Testis (tissue), 3 donors: ENCODE data around the gene CLDN1. TPM values are rescaled to one million over a fixed set of nuclear protein-coding genes. Genes with fewer than 3 reads are reported as not detected.

ENCODE experiments used
- DNase-seq: peaks from one replicate; pipeline ENCODE4 v3.0.0-alpha.2; 2019
- H3K27ac ChIP-seq, 2 donors: fragments of 200-600 bp; sonication (generic); one replicate each; pipeline ENCODE4 v1.5.1; 2019
- H3K27me3 ChIP-seq: fragments of 200-600 bp; sonication (generic); one replicate; pipeline ENCODE4 v1.5.1; 2019
- H3K36me3 ChIP-seq: fragments of 200-600 bp; sonication (generic); one replicate; pipeline ENCODE4 v1.5.1; 2017; ENCODE audit warnings: low read depth; ENCODE audit errors: missing control alignments
- H3K4me1 ChIP-seq: fragments of 200-600 bp; sonication (generic); one replicate; pipeline ENCODE4 v1.5.1; 2019
- H3K4me3 ChIP-seq, 2 donors: fragments of 200-600 bp; sonication (generic); one replicate each; pipeline ENCODE4 v1.5.1; 2017 to 2019
- H3K9me3 ChIP-seq: fragments of 200-600 bp; sonication (generic); one replicate; pipeline ENCODE4 v1.5.1; 2017
- CTCF ChIP-seq, 3 experiments: fragments of 450-650 bp in 2 of 3; fragments of 200-600 bp in 1 of 3; sonication (generic) in 1 of 3; IDR thresholded peaks; one replicate each; pipeline ENCODE4 v1.5.1; 2016 to 2019; ENCODE audit warnings: antibody characterized with exemption in 3 of 3, mild to moderate bottlenecking in 2 of 3, moderate library complexity in 1 of 3
- POLR2A ChIP-seq: fragments of 450-650 bp; IDR thresholded peaks from one replicate; pipeline ENCODE4 v1.6.1; 2017; ENCODE audit warnings: antibody characterized with exemption, mild to moderate bottlenecking, moderate library complexity
- WGBS, 2 donors: methylation state at CpG; one replicate each; pipeline ENCODE4 v1.1.5; 2018; 5-methylcytosine and 5-hydroxymethylcytosine counted together
- intact Hi-C: fragments of 100-400 bp; cut with DNase I; formaldehyde crosslinking; loops from one replicate; pipeline ENCODE4 v1.15.1; 2023; ENCODE audit warnings: low total_unique reads
- polyA plus RNA-seq: library from polyadenylated mRNA; stranded (reverse); fragments of 350-450 nt; fragmentation: Illumina TruSeq; extraction: RNeasy Lipid Tissue Mini Kit (QIAGEN cat#74804); gene quantifications from one replicate; pipeline ENCODE4 v1.2.3, GENCODE V29; 2014; ENCODE audit warnings: low read depth, low replicate concordance; ENCODE audit not compliant: insufficient read depth
- total RNA-seq, 2 donors: library from RNA; depleted of rRNA; stranded (reverse); fragments of >200 nt; gene quantifications; one replicate each; pipeline ENCODE4 v1.2.3, GENCODE V29; 2016

The CLDN1 gene
- total and polyA plus RNA-seq, 3 donors from 2014 or later, result 5.7 to 37.5 (median 37.1) TPM

- H3K27me3 ChIP-seq, result no peaks in the 10 kb centered on the region
- no peak for TF ChIP-seq CTCF (IDR thresholded peaks at IDR 0.05)
- TF ChIP-seq POLR2A, result no peak
- H3K27ac ChIP-seq, result no peak overlapping the region
- no peak overlapping the region for H3K4me3 ChIP-seq
- DNase-seq, result no peak
- H3K36me3 ChIP-seq, result no peaks in the 10 kb centered on the region
- intact Hi-C loops, result no loop called here
- WGBS, 2 donors, result 91 to 100% methylated on average over 1 of the region's 1 CpG
- no peaks in the 10 kb centered on the region for H3K9me3 ChIP-seq
- no peaks in the 10 kb centered on the region for H3K4me1 ChIP-seq
Measured at GRCh38 chr3:190303884-190304283, 18.4 kb downstream of the CLDN1 start.

GRCh38 chr3:190302212-190302867, 19.9 kb downstream of the CLDN1 start:
- H3K9me3 ChIP-seq, result no peaks in the 10 kb centered on the region
- DNase-seq, result no peak
- TF ChIP-seq CTCF (IDR thresholded peaks at IDR 0.05) (no peak), POLR2A (no peak)
- intact Hi-C loops, result no loop called here
- H3K27me3 ChIP-seq, result no peaks in the 10 kb centered on the region
- H3K4me3 ChIP-seq, result no peak overlapping the region
- H3K4me1 ChIP-seq, result no peaks in the 10 kb centered on the region
- WGBS, 2 donors, result 88 to 98% methylated on average over 3 of the region's 3 CpGs
- no peak overlapping the region for H3K27ac ChIP-seq
- H3K36me3 ChIP-seq, result no peaks in the 10 kb centered on the region

GRCh38 chr3:190301591-190301990, 20.7 kb downstream of the CLDN1 start:
- Histone ChIP-seq H3K4me1 (no peaks in the 10 kb centered on the region), H3K27ac (no peak overlapping the region), H3K4me3 (no peak overlapping the region), H3K27me3 (no peaks in the 10 kb centered on the region), H3K36me3 (no peaks in the 10 kb centered on the region), H3K9me3 (no peaks in the 10 kb centered on the region)
- intact Hi-C loops, result no loop called here
- no peak for DNase-seq
- 70 to 72% methylated on average over 3 of the region's 3 CpGs for WGBS, 2 donors
- TF ChIP-seq CTCF (IDR thresholded peaks at IDR 0.05), result no peak
- no peak for TF ChIP-seq POLR2A

GRCh38 chr3:190299969-190300368, 22.3 kb downstream of the CLDN1 start:
- Histone ChIP-seq H3K4me1 (no peaks in the 10 kb centered on the region), H3K9me3 (no peaks in the 10 kb centered on the region), H3K27ac (no peak overlapping the region), H3K4me3 (no peak overlapping the region), H3K36me3 (no peaks in the 10 kb centered on the region), H3K27me3 (no peaks in the 10 kb centered on the region)
- 65 to 67% methylated on average over 4 of the region's 4 CpGs for WGBS, 2 donors
- intact Hi-C loops, result no loop called here
- TF ChIP-seq POLR2A, result no peak
- no peak for DNase-seq

- intact Hi-C loops, result no loop called here
- H3K4me1 ChIP-seq, result no peaks in the 10 kb centered on the region
- no peak for DNase-seq
- H3K27ac ChIP-seq, result no peak overlapping the region
- H3K36me3 ChIP-seq, result no peaks in the 10 kb centered on the region
- H3K4me3 ChIP-seq, result no peak overlapping the region
- no peaks in the 10 kb centered on the region for H3K9me3 ChIP-seq
- no peaks in the 10 kb centered on the region for H3K27me3 ChIP-seq
- TF ChIP-seq POLR2A (no peak), CTCF (IDR thresholded peaks at IDR 0.05) (no peak)
Measured at GRCh38 chr3:190294030-190294429, 28.2 kb downstream of the CLDN1 start.
